ENCODE results near the gene PRKAG2. TPM values are rescaled to one million over a fixed set of nuclear protein-coding genes. Genes with fewer than 3 reads are reported as not detected.

The PRKAG2 gene
- total and polyA plus RNA-seq, 2 of the 8 experiments (the other 6 are each of a cell fraction or from before 2014, with no cell fraction given): 7.5 to 18.1 TPM

GRCh38 chr7:151647874-151648273 is 229.0 kb downstream of the PRKAG2 start:
- Histone ChIP-seq H3K4ac (replicated peaks; ENCODE audit: insufficient read length, low read depth, low read length) (no peak overlapping the region), H3K79me1 (ENCODE audit: low read depth, low read length) (no peaks in the 10 kb centered on the region; the same call in 1 of the 2 replicates), H3K4me3 (ENCODE audit: extremely low read depth in 1 of 4, insufficient read depth in 2 of 4, low read depth in 3 of 4, low read length in 4 of 4) (no peak overlapping the region), H2BK20ac (ENCODE audit: low read length) (no peak overlapping the region), H2BK15ac (ENCODE audit: low read length) (no peak overlapping the region), H3K36me3 (ENCODE audit: control insufficient read depth in 2 of 4, insufficient read depth in 4 of 4, low read length in 3 of 4) (no peaks in the 10 kb centered on the region), H4K91ac (replicated peaks; ENCODE audit: insufficient read length, low read length) (no peak overlapping the region), H4K8ac (ENCODE audit: extremely low read depth, insufficient read depth, low read length) (no peak overlapping the region), H3K27ac (ENCODE audit: low read depth, low read length) (no peak overlapping the region), H3K27me3 (replicated peaks in 1 of 4; ENCODE audit: control insufficient read depth in 3 of 4, extremely low read depth in 1 of 4, insufficient read depth in 3 of 4, low read length in 3 of 4) (no peaks in the 10 kb centered on the region; a peak in 1 of 7 replicates), H3K14ac (ENCODE audit: insufficient read length) (no peak overlapping the region), H4K20me1 (replicated peaks in 1 of 2; ENCODE audit: control insufficient read depth in 1 of 2, insufficient read depth in 2 of 2, low read length in 2 of 2) (no peaks in the 10 kb centered on the region), H3K23ac (ENCODE audit: insufficient read length) (no peak overlapping the region), H2BK120ac (replicated peaks; ENCODE audit: low read depth, low read length) (no peak overlapping the region), H3K4me1 (replicated peaks in 1 of 4; ENCODE audit: control insufficient read depth in 3 of 4, insufficient read depth in 4 of 4, low read length in 3 of 4) (no peaks in the 10 kb centered on the region), H2BK12ac (ENCODE audit: low read depth, low read length) (no peak overlapping the region), H2AFZ (ENCODE audit: low read length) (no peak overlapping the region), H2AK5ac (ENCODE audit: low read depth, low read length) (no peak overlapping the region), H4K5ac (ENCODE audit: insufficient read length, low read depth, low read length) (no peak overlapping the region), H3K56ac (replicated peaks; ENCODE audit: insufficient read length, low read depth, low read length) (no peak overlapping the region), H3K9me3 (ENCODE audit: insufficient read depth in 2 of 2, low read depth in 1 of 2, low read length in 1 of 2) (peaks cover 6 to 7% of the 10 kb centered on the region in 2 experiments; a peak in 3 of 4 replicates), H3K79me2 (ENCODE audit: control insufficient read depth in 1 of 2, insufficient read depth in 2 of 2, low read length in 2 of 2) (no peaks in the 10 kb centered on the region), H3K4me2 (ENCODE audit: insufficient read depth in 1 of 2, low read depth in 2 of 2, low read length in 2 of 2) (no peak overlapping the region), H3K18ac (ENCODE audit: extremely low read depth, low read length) (no peak overlapping the region), H3K9ac (replicated peaks in 1 of 4; ENCODE audit: extremely low read depth in 1 of 4, low read depth in 3 of 4, low read length in 3 of 4) (no peak overlapping the region), H3K23me2 (ENCODE audit: low read depth, low read length) (no peaks in the 10 kb centered on the region), H2BK5ac (ENCODE audit: low read depth, low read length) (no peak overlapping the region)
- DNase-seq (ENCODE audit: low read depth in 1 of 2, low spot score in 2 of 2): no peak
- POLR2A ChIA-PET (ENCODE audit: partially characterized antibody): no interaction called here
- no peak for FAIRE-seq
- 83% methylated on average over 3 of the region's 3 CpGs; no CpG with 5 or more reads in 1 of the 2 experiments for WGBS, 2 experiments (ENCODE audit: extremely low coverage in 1 of 2, insufficient coverage in 1 of 2, insufficient read length in 1 of 2, insufficient replicate concordance in 2 of 2, low coverage in 1 of 2, low lambda C conversion rate in 2 of 2, missing lambda C conversion rate in 1 of 2)
- CTCF ChIA-PET (ENCODE audit: partially characterized antibody): interaction anchor here (0.9 to 1.3 kb wide), 5 partner anchors 37 to 85 kb away, joined by 3 to 6 read pairs (median 4); no protein-coding TSS in a partner anchor
- TF ChIP-seq BCL11A (IDR thresholded peaks at IDR 0.05; ENCODE audit: low read depth in 2 of 2, low read length in 2 of 2) (no peak), PHF8 (conservative IDR thresholded peaks at IDR 0.05; ENCODE audit: low read depth, low read length) (no peak), TAF1 (IDR thresholded peaks at IDR 0.05; ENCODE audit: low read depth, low read length) (no peak), USF2 (IDR thresholded peaks at IDR 0.05; ENCODE audit: low read length) (no peak), KDM1A (IDR thresholded peaks at IDR 0.05; ENCODE audit: borderline replicate concordance, low read length) (no peak), CBX5 (IDR thresholded peaks at IDR 0.05; ENCODE audit: low read depth, low read length) (no peak), NANOG (IDR thresholded peaks at IDR 0.05; ENCODE audit: insufficient read depth, low read depth, low read length, poor library complexity, severe bottlenecking) (no peak), GABPA (IDR thresholded peaks at IDR 0.05; ENCODE audit: borderline replicate concordance, insufficient read depth, low read length) (no peak)
- TF ChIP-seq, protein P1, sequence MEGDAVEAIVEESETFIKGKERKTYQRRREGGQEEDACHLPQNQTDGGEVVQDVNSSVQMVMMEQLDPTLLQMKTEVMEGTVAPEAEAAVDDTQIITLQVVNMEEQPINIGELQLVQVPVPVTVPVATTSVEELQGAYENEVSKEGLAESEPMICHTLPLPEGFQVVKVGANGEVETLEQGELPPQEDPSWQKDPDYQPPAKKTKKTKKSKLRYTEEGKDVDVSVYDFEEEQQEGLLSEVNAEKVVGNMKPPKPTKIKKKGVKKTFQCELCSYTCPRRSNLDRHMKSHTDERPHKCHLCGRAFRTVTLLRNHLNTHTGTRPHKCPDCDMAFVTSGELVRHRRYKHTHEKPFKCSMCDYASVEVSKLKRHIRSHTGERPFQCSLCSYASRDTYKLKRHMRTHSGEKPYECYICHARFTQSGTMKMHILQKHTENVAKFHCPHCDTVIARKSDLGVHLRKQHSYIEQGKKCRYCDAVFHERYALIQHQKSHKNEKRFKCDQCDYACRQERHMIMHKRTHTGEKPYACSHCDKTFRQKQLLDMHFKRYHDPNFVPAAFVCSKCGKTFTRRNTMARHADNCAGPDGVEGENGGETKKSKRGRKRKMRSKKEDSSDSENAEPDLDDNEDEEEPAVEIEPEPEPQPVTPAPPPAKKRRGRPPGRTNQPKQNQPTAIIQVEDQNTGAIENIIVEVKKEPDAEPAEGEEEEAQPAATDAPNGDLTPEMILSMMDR (IDR thresholded peaks at IDR 0.05; ENCODE audit: control extremely low read depth in 1 of 3, insufficient read depth in 1 of 3, low read depth in 1 of 3, low read length in 3 of 3): no peak
- TF ChIP-seq, protein P2, sequence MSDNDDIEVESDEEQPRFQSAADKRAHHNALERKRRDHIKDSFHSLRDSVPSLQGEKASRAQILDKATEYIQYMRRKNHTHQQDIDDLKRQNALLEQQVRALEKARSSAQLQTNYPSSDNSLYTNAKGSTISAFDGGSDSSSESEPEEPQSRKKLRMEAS (IDR thresholded peaks at IDR 0.05): no peak

Data from H1 (cell line).